Right cardiac atrium (tissue), 5 donors: ENCODE data around the gene MAEA. TPM values are rescaled to one million over a fixed set of nuclear protein-coding genes. Genes with fewer than 3 reads are reported as not detected.

ENCODE experiments used
- ATAC-seq, 2 donors: fragments of 200-7000 bp; cut with Tn5 transposase; one replicate each; pipeline versions ENCODE4 v1.8.0 to v1.9.1; 2020; ENCODE audit warnings: moderate library complexity in 2 of 2, mild to moderate bottlenecking in 1 of 2
- DNase-seq, 3 donors: peaks; one replicate each; pipeline ENCODE4 v3.0.0-alpha.2; 2020
- H3K27ac ChIP-seq: one replicate; pipeline ENCODE4 v1.5.1; 2013; ENCODE audit warnings: mild to moderate bottlenecking, low read length, control low read depth, moderate library complexity
- H3K27me3 ChIP-seq: one replicate; pipeline ENCODE4 v1.6.1; 2013; ENCODE audit not compliant: control insufficient read depth, insufficient read depth
- H3K4me1 ChIP-seq: one replicate; pipeline ENCODE4 v1.6.1; 2013; ENCODE audit warnings: low read length; ENCODE audit not compliant: control insufficient read depth, insufficient read depth
- H3K4me3 ChIP-seq: one replicate; pipeline ENCODE4 v1.5.1; 2013; ENCODE audit warnings: low read length, control low read depth
- H3K9me3 ChIP-seq: one replicate; pipeline ENCODE4 v1.6.1; 2013; ENCODE audit warnings: low read length; ENCODE audit not compliant: control insufficient read depth
- WGBS: extraction: QIAGEN DNeasy Blood & Tissue Kit; methylation state at CpG from one replicate; pipeline ENCODE4 v1.1.7; 2013; 5-methylcytosine and 5-hydroxymethylcytosine counted together
- intact Hi-C, 4 donors: fragments of 100-400 bp; cut with DNase I; formaldehyde crosslinking; loops; one replicate each; pipeline versions ENCODE4 v1.11.0 to v1.14.0; 2022 to 2023
- polyA plus RNA-seq: library from polyadenylated mRNA; stranded (reverse); fragments of 200-250 nt; gene quantifications from one replicate; pipeline ENCODE4 v1.2.3, GENCODE V29; 2013
- total RNA-seq, 4 donors: library from RNA; stranded (reverse); fragmentation: NEBNext Ultra II Directional; extraction: Animal tissue kit (Norgen Biotek cat#: 25700); gene quantifications; one replicate each; pipeline ENCODE4 v1.2.1, GENCODE V29; 2021
- donor health status: healthy with polysubstance abuse.
- donor health status: DM: no; HTN: yes; CAD: no.
- donor health status: DM: no; HTN: no; CAD: no.
- donor health status: DM: no; HTN: yes; CAD: no; lungs with severe emphysema.
- donor health status: DM: yes; HTN: yes; CAD: no.

MAEA gene
- total and polyA plus RNA-seq, 5 donors: 51.6 to 61.8 (median 58.5) TPM

DNA sequence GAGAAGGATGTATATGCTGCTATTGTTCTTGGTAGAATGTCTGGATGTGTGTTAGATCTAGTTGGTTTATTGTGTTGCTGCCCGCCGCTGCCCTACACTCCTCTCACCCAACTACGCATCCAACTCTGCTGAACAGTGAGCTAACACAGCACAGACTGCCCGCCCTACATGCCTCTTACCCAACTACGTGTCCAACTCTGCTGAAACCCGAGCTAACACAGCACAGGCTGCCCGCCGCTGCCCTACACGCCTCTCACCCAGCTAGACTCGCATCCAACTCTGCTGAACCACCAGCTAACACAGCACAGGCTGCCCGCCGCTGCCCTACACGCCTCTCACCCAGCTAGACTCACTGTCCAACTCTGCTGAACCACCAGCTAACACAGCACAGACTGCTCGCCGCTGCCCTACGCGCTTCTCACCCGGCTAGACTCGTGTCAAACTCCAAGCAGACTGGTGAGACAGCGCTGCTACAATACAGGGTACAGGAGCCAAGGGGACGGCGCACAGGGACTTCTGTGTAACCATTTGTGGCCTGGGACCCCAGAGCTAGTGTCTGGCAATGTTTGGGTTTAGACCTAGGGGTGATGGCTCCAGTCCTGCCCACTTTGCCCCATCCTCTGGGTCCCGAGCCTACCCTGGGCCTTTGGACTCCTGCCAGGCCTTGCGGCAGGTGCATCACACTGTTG lies 29.1 kb upstream of the MAEA start:
- Histone ChIP-seq H3K4me1 (no peaks in the 10 kb centered on the region), H3K27me3 (no peaks in the 10 kb centered on the region), H3K4me3 (no peak overlapping the region), H3K9me3 (no peaks in the 10 kb centered on the region), H3K27ac (no peak overlapping the region)
- DNase-seq (no peak), ATAC-seq (peak in 1 of 2 donors; percentile 26)
- 91% methylated on average over 24 of the region's 24 CpGs for WGBS
- intact Hi-C loops: no loop called here

GRCh38 chr4:1261107-1261928 lies 28.4 kb upstream of the MAEA start:
- intact Hi-C loops: no loop called here
- peak in 1 of 2 donors; percentile 24 for ATAC-seq
- 93% methylated on average over 21 of the region's 21 CpGs for WGBS

GRCh38 chr4:1264942-1265341 lies 24.7 kb upstream of the MAEA start:
- no peaks in the 10 kb centered on the region for H3K9me3 ChIP-seq
- no peak overlapping the region for H3K4me3 ChIP-seq
- DNase-seq (no peak), ATAC-seq (no peak)
- intact Hi-C loops: loop anchor here in 1 of 4 donors (5.0 kb wide), 1 partner anchor 98 kb away; no protein-coding TSS in a partner anchor
- H3K4me1 ChIP-seq: no peaks in the 10 kb centered on the region
- 99% methylated on average over 3 of the region's 3 CpGs for WGBS
- H3K27ac ChIP-seq: no peak overlapping the region
- no peaks in the 10 kb centered on the region for H3K27me3 ChIP-seq

More at GRCh38 chr4:1261107-1261928, 28.4 kb upstream of the MAEA start:
- Histone ChIP-seq H3K27ac (no peak overlapping the region), H3K4me1 (no peaks in the 10 kb centered on the region), H3K27me3 (no peaks in the 10 kb centered on the region), H3K4me3 (no peak overlapping the region), H3K9me3 (no peaks in the 10 kb centered on the region)
- no peak for DNase-seq

GRCh38 chr4:1265351-1265750 lies 24.3 kb upstream of the MAEA start:
- H3K4me3 ChIP-seq: no peak overlapping the region
- H3K9me3 ChIP-seq: no peaks in the 10 kb centered on the region
- DNase-seq: peak in 1 of 3 donors; percentile 23
- no peak for ATAC-seq
- H3K27ac ChIP-seq: no peak overlapping the region
- 94% methylated on average over 11 of the region's 11 CpGs for WGBS
- H3K4me1 ChIP-seq: no peaks in the 10 kb centered on the region
- no peaks in the 10 kb centered on the region for H3K27me3 ChIP-seq
- intact Hi-C loops: loop anchor here in 1 of 4 donors (5.0 kb wide), 1 partner anchor 98 kb away; no protein-coding TSS in a partner anchor

- no peak for DNase-seq
- Histone ChIP-seq H3K9me3 (no peaks in the 10 kb centered on the region), H3K4me1 (no peaks in the 10 kb centered on the region), H3K27me3 (no peaks in the 10 kb centered on the region), H3K27ac (no peak overlapping the region), H3K4me3 (no peak overlapping the region)
- ATAC-seq: no peak
- intact Hi-C loops: loop anchor here in 1 of 4 donors (5.0 kb wide), 1 partner anchor 100 kb away; no protein-coding TSS in a partner anchor
- 90% methylated on average over 9 of the region's 9 CpGs for WGBS
These were observed 22.6 kb upstream of the MAEA start for GRCh38 chr4:1266881-1267763.

- Histone ChIP-seq H3K4me3 (no peak overlapping the region), H3K27me3 (no peaks in the 10 kb centered on the region), H3K9me3 (no peaks in the 10 kb centered on the region), H3K4me1 (no peaks in the 10 kb centered on the region), H3K27ac (no peak overlapping the region)
- DNase-seq (no peak), ATAC-seq (no peak)
- intact Hi-C loops: loop anchor here in 1 of 4 donors (2.0 to 5.0 kb wide), 2 partner anchors 102 to 138 kb away; no protein-coding TSS in a partner anchor
These were observed 20.5 kb upstream of the MAEA start for GRCh38 chr4:1269209-1269608.

GRCh38 chr4:1271686-1272085 lies 18.0 kb upstream of the MAEA start:
- no peaks in the 10 kb centered on the region for H3K9me3 ChIP-seq
- WGBS: 97% methylated on average over 5 of the region's 5 CpGs
- intact Hi-C loops: no loop called here
- no peaks in the 10 kb centered on the region for H3K4me1 ChIP-seq
- no peaks in the 10 kb centered on the region for H3K27me3 ChIP-seq
- H3K4me3 ChIP-seq: no peak overlapping the region
- no peak for DNase-seq
- ATAC-seq: no peak
- H3K27ac ChIP-seq: no peak overlapping the region

GRCh38 chr4:1274871-1275270 lies 14.8 kb upstream of the MAEA start:
- H3K27ac ChIP-seq: no peak overlapping the region
- H3K4me1 ChIP-seq: no peaks in the 10 kb centered on the region
- no peak overlapping the region for H3K4me3 ChIP-seq
- no peaks in the 10 kb centered on the region for H3K27me3 ChIP-seq
- 76% methylated on average over 9 of the region's 9 CpGs for WGBS
- intact Hi-C loops: no loop called here
- H3K9me3 ChIP-seq: no peaks in the 10 kb centered on the region
- no peak for ATAC-seq
- no peak for DNase-seq

DNA sequence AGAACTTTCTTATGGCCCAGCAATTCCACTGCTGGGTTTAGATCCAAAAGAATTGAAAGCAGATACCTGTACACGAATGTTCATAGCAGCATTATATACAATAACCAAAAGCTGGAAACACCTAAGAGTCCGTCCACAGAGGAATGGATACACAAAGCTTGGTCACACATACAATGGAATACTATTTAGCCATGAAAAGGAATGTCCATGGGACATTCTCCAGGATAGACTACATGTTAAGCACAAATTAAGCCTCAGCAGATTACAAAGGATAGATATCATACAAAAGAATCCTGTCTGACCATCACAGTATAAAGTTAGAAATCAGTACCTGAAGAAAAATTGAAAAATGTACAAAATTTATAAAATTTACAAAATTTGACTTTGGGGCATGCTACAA lies 12.7 kb upstream of the MAEA start:
- DNase-seq: no peak
- WGBS: 92% methylated on average over 2 of the region's 2 CpGs
- Histone ChIP-seq H3K4me3 (no peak overlapping the region), H3K27me3 (no peaks in the 10 kb centered on the region), H3K9me3 (no peaks in the 10 kb centered on the region), H3K27ac (no peak overlapping the region), H3K4me1 (no peaks in the 10 kb centered on the region)
- ATAC-seq: no peak
- intact Hi-C loops: no loop called here

- ATAC-seq (no peak), DNase-seq (no peak)
- Histone ChIP-seq H3K4me1 (no peaks in the 10 kb centered on the region), H3K4me3 (no peak overlapping the region), H3K9me3 (no peaks in the 10 kb centered on the region), H3K27ac (no peak overlapping the region), H3K27me3 (no peaks in the 10 kb centered on the region)
- intact Hi-C loops: no loop called here
- WGBS: 84% methylated on average over 15 of the region's 15 CpGs
These were observed 11.7 kb upstream of the MAEA start for GRCh38 chr4:1277667-1278665.
